HCT116 (cell line): ENCODE measurements around the gene SLC25A43. TPM values are rescaled to one million over a fixed set of nuclear protein-coding genes. Genes with fewer than 3 reads are reported as not detected.

ENCODE experiments used
- ATAC-seq: fragments of 200-7000 bp; cut with Tn5 transposase; 2 replicates; pipeline ENCODE4 v1.9.1; 2020; ENCODE audit warnings: mild to moderate bottlenecking, moderate library complexity
- BruUV-seq: library from RNA; stranded (reverse); fragments of 400-500 nt; replicated peaks from 2 replicates; lab custom pipeline; 2021; lab: Mats Ljungman, UMichigan
- CTCF ChIA-PET: fragments of 300-600 bp; sonication (Branson Sonifier 250); formaldehyde crosslinking; loops from one replicate; lab custom pipeline; 2021; ENCODE audit warnings: antibody characterized with exemption; lab: Charles Lee
- POLR2A ChIA-PET: fragments of 300-600, 350-600 bp; sonication (Branson Sonifier 250); formaldehyde crosslinking; loops from one replicate; lab custom pipeline; 2021; ENCODE audit warnings: antibody characterized with exemption; lab: Charles Lee
- RAD21 ChIA-PET, 2 experiments: fragments of 300-600 bp; sonication (Branson Sonifier 250); formaldehyde crosslinking; loops; one replicate each; lab custom pipeline; 2023; ENCODE audit warnings: low total read pairs in 2 of 2; ENCODE audit not compliant: uncharacterized antibody in 2 of 2, unreplicated experiment in 2 of 2, low non-redundant PET in 1 of 2; lab: Charles Lee
- DNase-seq: peaks from one replicate; pipeline ENCODE4 v3.0.0-alpha.2; 2010; ENCODE audit warnings: low read depth, low spot score
- H2AFZ ChIP-seq: fragments of 200-600 bp; shearing (Covaris generic), sonication (generic); 2 replicates; pipeline ENCODE4 v1.6.1; 2017; ENCODE audit warnings: low read depth, mixed run types, mixed read lengths, antibody characterized with exemption, low read length; ENCODE audit not compliant: poor library complexity, severe bottlenecking
- H3K27ac ChIP-seq: 2 replicates; pipeline ENCODE4 v1.5.1; 2012; ENCODE audit warnings: low read depth, low read length
- H3K27me3 ChIP-seq: fragments of 200-600 bp; sonication (generic); 2 replicates; pipeline ENCODE4 v1.6.1; 2016; ENCODE audit warnings: mixed run types, low read length, mixed read lengths; ENCODE audit not compliant: insufficient read depth
- H3K36me3 ChIP-seq, 2 experiments: fragments of 200-500 bp in 1 of 2; fragments of 200-600 bp in 1 of 2; sonication (Bioruptor generic) in 1 of 2; sonication (generic) in 1 of 2; 2 replicates each; pipeline versions ENCODE4 v1.5.1 to v1.6.1; 2014 to 2016; ENCODE audit warnings: low read length in 2 of 2, inconsistent platforms in 1 of 2, mixed read lengths in 1 of 2, mixed run types in 1 of 2; ENCODE audit not compliant: insufficient read depth in 2 of 2, control insufficient read depth in 1 of 2
- H3K4me1 ChIP-seq, 2 experiments: fragments of 200-600 bp in 1 of 2; sonication (generic) in 1 of 2; 2 replicates each; pipeline versions ENCODE4 v1.5.1 to v1.6.1; 2012 to 2017; ENCODE audit warnings: low read length in 2 of 2, inconsistent platforms in 1 of 2, mild to moderate bottlenecking in 1 of 2, mixed read lengths in 1 of 2, mixed run types in 1 of 2, moderate library complexity in 1 of 2; ENCODE audit not compliant: insufficient read depth in 2 of 2, control insufficient read depth in 1 of 2
- H3K4me2 ChIP-seq: fragments of 200-600 bp; sonication (generic); 2 replicates; pipeline ENCODE4 v1.6.1; 2017; ENCODE audit warnings: mixed run types, low read length, mixed read lengths
- H3K4me3 ChIP-seq, 2 experiments: fragments of 200-600 bp in 1 of 2; sonication (generic) in 1 of 2; replicated peaks in 1 of 2; 2 replicates each; pipeline ENCODE4 v1.5.1; 2011 to 2016; ENCODE audit warnings: low read length in 2 of 2, control low read depth in 1 of 2, low read depth in 1 of 2, mild to moderate bottlenecking in 1 of 2, mixed read lengths in 1 of 2, mixed run types in 1 of 2
- H3K79me2 ChIP-seq: fragments of 200-600 bp; sonication (generic); 2 replicates; pipeline ENCODE4 v1.6.1; 2017; ENCODE audit warnings: mild to moderate bottlenecking, mixed run types, low read length, moderate library complexity, mixed read lengths; ENCODE audit not compliant: insufficient read depth
- H3K9ac ChIP-seq: fragments of 200-600 bp; sonication (generic); 2 replicates; pipeline ENCODE4 v1.6.1; 2016; ENCODE audit warnings: low read length, mixed read lengths
- H3K9me2 ChIP-seq: fragments of 200-600 bp; sonication (generic), shearing (Covaris generic); 2 replicates; pipeline ENCODE4 v1.6.1; 2017; ENCODE audit warnings: mixed run types, mild to moderate bottlenecking, moderate library complexity; ENCODE audit not compliant: insufficient read depth
- H3K9me3 ChIP-seq, 2 experiments: fragments of 200-500 bp in 1 of 2; fragments of 200-600 bp in 1 of 2; sonication (Bioruptor generic) in 1 of 2; sonication (generic) in 1 of 2; 2 replicates each; pipeline ENCODE4 v1.6.1; 2014 to 2017; ENCODE audit warnings: low read length in 2 of 2, mixed read lengths in 2 of 2, inconsistent platforms in 1 of 2, low read depth in 1 of 2, mild to moderate bottlenecking in 1 of 2, mixed run types in 1 of 2, moderate library complexity in 1 of 2; ENCODE audit not compliant: control insufficient read depth in 1 of 2, insufficient read depth in 1 of 2
- H4K20me1 ChIP-seq: fragments of 200-600 bp; sonication (generic), shearing (Covaris generic); 2 replicates; pipeline ENCODE4 v1.6.1; 2017; ENCODE audit warnings: mixed run types, mild to moderate bottlenecking, moderate library complexity; ENCODE audit not compliant: insufficient read depth
- CBX3 ChIP-seq: IDR thresholded peaks from 2 replicates; pipeline ENCODE4 v1.6.1; 2012; ENCODE audit warnings: low read depth
- CTCF ChIP-seq, 3 experiments: fragments of 200-600 bp in 1 of 3; sonication (generic) in 1 of 3; IDR thresholded peaks in 2 of 3; conservative IDR thresholded peaks in 1 of 3; 2 replicates each; pipeline ENCODE4 v1.5.1; 2012 to 2017; ENCODE audit warnings: low read depth in 2 of 3, low read length in 2 of 3, antibody characterized with exemption in 1 of 3, borderline replicate concordance in 1 of 3, control low read depth in 1 of 3, mild to moderate bottlenecking in 1 of 3, mixed read lengths in 1 of 3, mixed run types in 1 of 3, moderate library complexity in 1 of 3; ENCODE audit not compliant: insufficient read depth in 1 of 3
- EZH2phosphoT487 ChIP-seq: fragments of 200-600 bp; IDR thresholded peaks from 2 replicates; pipeline ENCODE4 v1.6.1; 2018; ENCODE audit warnings: antibody characterized with exemption, borderline replicate concordance
- RAD21 ChIP-seq: IDR thresholded peaks from 2 replicates; pipeline ENCODE4 v1.6.1; 2012; ENCODE audit warnings: low read depth, mild to moderate bottlenecking
- YY1 ChIP-seq: IDR thresholded peaks from 2 replicates; pipeline ENCODE4 v1.6.1; 2011; ENCODE audit warnings: low read length, low read depth, moderate library complexity, mild to moderate bottlenecking; ENCODE audit not compliant: insufficient replicate concordance; ENCODE audit errors: extremely low read depth
- ZFX ChIP-seq: fragments of 450-650 bp; IDR thresholded peaks from 2 replicates; pipeline ENCODE4 v1.6.1; 2017
- intact Hi-C: fragments of 100-400 bp; cut with micrococcal nuclease; formaldehyde crosslinking; loops from 2 replicates; pipeline ENCODE4 v1.10.0; 2022
- total RNA-seq: library from RNA; stranded (reverse); gene quantifications from one replicate; pipeline ENCODE4 v1.2.1, GENCODE V29; 2021; ENCODE audit not compliant: unreplicated experiment
- TF ChIP-seq, protein P1 (sequence below): IDR thresholded peaks from 2 replicates; pipeline ENCODE4 v1.6.1; 2012; ENCODE audit warnings: low read depth

Gene SLC25A43
- total RNA-seq, 1 experiment from 2014 or later, result 14.1 TPM

DNA sequence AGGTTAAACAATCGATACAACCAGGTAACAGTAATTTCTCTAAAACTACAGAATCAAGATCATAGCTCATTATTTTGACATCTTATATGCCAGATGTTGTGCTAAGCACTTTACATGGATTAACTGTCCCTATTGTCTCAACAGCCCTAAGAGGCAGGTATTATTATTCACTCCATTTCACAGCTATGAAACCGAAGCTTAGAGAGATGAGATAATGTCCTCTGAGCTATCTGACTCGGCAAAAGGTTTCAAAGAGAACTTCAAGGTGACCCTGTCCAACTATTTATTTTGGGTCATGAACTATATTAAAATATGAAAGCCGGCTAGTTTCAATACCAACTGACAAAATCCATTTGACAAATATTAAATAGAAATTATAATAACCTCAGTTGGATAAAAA lies 79.4 kb downstream of the SLC25A43 start:
- H3K36me3 ChIP-seq, result no peaks in the 10 kb centered on the region
- intact Hi-C loops, result no loop called here
- DNase-seq, result no peak
- H3K9me2 ChIP-seq, result no peaks in the 10 kb centered on the region
- TF ChIP-seq ZFX (no peak), CTCF (IDR thresholded peaks at IDR 0.05 in 2 of 3, conservative IDR thresholded peaks at IDR 0.05 in 1 of 3; ENCODE audit: borderline replicate concordance in 1 of 3, insufficient read depth in 1 of 3, low read depth in 2 of 3, low read length in 2 of 3) (no peak), RAD21 (no peak), CBX3 (no peak), EZH2phosphoT487 (no peak), YY1 (no peak)
- TF ChIP-seq, protein P1, sequence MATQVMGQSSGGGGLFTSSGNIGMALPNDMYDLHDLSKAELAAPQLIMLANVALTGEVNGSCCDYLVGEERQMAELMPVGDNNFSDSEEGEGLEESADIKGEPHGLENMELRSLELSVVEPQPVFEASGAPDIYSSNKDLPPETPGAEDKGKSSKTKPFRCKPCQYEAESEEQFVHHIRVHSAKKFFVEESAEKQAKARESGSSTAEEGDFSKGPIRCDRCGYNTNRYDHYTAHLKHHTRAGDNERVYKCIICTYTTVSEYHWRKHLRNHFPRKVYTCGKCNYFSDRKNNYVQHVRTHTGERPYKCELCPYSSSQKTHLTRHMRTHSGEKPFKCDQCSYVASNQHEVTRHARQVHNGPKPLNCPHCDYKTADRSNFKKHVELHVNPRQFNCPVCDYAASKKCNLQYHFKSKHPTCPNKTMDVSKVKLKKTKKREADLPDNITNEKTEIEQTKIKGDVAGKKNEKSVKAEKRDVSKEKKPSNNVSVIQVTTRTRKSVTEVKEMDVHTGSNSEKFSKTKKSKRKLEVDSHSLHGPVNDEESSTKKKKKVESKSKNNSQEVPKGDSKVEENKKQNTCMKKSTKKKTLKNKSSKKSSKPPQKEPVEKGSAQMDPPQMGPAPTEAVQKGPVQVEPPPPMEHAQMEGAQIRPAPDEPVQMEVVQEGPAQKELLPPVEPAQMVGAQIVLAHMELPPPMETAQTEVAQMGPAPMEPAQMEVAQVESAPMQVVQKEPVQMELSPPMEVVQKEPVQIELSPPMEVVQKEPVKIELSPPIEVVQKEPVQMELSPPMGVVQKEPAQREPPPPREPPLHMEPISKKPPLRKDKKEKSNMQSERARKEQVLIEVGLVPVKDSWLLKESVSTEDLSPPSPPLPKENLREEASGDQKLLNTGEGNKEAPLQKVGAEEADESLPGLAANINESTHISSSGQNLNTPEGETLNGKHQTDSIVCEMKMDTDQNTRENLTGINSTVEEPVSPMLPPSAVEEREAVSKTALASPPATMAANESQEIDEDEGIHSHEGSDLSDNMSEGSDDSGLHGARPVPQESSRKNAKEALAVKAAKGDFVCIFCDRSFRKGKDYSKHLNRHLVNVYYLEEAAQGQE, result no peak
- TF ChIP-seq, all 23 proteins: peak for 0
- Histone ChIP-seq H3K27me3 (no peaks in the 10 kb centered on the region), H3K4me1 (peaks cover 0 to 30% of the 10 kb centered on the region in 2 experiments; a peak in 3 of 4 replicates), H3K79me2 (no peaks in the 10 kb centered on the region), H4K20me1 (no peaks in the 10 kb centered on the region), H3K9ac (no peak overlapping the region), H3K27ac (no peak overlapping the region), H3K4me2 (no peak overlapping the region), H3K9me3 (no peaks in the 10 kb centered on the region), H2AFZ (peak overlapping the region; percentile 54), H3K4me3 (no peak overlapping the region)
- POLR2A ChIA-PET, result no interaction called here
- CTCF ChIA-PET, result interaction anchor here (1.3 kb wide), 1 partner anchor 34 kb away, joined by 4 read pairs; no protein-coding TSS in a partner anchor
- RAD21 ChIA-PET, result no interaction called here
- no TSS peak for BruUV-seq
- ATAC-seq, result no peak
